Jurkat, Clone E6-1 (cell line): Measurements from ENCODE around the gene RAB3C.
"Not testable (repeated sequence)": the region's sequence is repeated elsewhere in the genome, so short reads cannot be mapped to it uniquely, and the experiment has no call there.

Experiments used
- DNase-seq: peaks from one replicate; pipeline ENCODE4 v3.0.0-alpha.2; 2011; ENCODE audit warnings: low read depth, low spot score
- H3K4me3 ChIP-seq: 2 replicates; pipeline ENCODE4 v1.5.1; 2011; ENCODE audit warnings: mild to moderate bottlenecking, low read length, control low read depth, moderate library complexity

Gene RAB3C

DNA sequence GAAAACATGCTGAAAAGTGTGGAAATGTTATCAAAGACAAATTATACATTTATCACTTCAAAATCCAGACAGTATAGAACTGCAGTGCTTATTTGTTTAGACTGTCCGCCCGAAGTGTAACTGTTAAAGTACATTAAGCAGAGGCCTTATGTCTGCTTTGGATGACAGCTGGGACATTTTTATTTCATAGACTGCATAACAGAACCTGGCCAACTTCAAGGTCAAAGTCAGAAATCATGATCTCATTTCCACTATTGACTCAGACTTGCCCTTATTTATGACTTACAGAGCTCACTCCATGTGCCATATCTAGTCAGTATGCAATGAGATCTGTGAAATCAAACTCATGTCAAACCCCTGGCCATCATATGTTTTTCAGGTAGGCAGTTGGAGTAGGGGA lies 87.7 kb downstream of the RAB3C start:
- H3K4me3 ChIP-seq: no peak overlapping the region
- DNase-seq: no peak

DNA sequence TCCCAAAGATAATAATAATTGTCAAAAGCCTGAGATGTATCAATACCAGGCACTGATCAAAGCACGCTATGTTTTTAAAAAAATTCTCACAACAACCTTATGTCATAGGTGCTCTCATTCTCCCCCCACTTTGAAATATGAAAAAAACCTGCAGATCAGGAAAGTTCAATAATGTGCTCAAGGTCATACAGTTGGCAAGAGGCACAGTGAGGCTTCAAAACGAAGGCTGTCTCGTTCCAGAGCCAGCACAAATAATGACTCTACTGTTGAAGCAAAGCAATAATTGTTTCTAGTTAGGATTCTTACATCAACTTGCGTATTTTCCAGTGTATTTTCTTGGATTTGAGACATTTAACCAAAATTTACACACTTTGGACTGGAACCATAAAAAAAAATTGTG lies 88.3 kb downstream of the RAB3C start:
- no peak for DNase-seq
- no peak overlapping the region for H3K4me3 ChIP-seq

DNA sequence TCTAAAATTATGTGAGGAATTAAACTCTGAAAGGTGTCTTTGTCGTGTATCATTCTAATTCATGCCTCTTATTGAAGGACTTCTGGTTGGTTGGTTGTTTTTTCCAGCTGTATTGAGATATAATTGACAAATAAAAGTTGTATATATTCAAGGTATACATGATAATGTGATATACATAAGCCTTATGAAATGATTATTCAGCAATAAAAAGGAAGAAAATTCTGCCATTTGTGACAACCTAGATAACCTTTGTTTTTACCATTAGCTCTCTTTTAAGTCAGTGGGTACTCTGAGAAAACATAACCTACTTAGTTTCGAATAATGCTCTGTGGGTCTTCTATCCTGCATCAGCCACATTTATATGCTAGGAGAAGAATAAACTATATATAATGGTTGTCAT lies 89.6 kb downstream of the RAB3C start:
- no peak for DNase-seq
- H3K4me3 ChIP-seq: no peak overlapping the region

DNA sequence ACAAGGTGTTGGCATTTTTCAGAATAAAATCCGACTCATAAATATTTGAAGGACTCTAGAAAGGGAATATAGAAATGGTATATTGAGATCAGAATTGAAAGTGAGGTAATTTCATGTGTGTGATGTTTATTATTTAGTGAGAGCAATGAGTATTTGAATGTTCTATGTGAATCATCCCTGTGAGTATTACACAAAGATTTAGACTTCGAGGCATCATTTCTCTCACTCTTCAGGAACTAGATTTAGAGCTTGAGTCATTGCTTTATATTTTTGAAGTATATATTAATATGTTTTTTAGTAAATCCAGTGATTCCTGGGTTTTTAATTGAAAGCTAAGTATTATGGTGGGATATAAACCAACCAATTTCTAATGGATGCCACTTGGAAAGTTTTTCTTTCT lies 91.2 kb downstream of the RAB3C start:
- H3K4me3 ChIP-seq: no peak overlapping the region
- no peak for DNase-seq

DNA sequence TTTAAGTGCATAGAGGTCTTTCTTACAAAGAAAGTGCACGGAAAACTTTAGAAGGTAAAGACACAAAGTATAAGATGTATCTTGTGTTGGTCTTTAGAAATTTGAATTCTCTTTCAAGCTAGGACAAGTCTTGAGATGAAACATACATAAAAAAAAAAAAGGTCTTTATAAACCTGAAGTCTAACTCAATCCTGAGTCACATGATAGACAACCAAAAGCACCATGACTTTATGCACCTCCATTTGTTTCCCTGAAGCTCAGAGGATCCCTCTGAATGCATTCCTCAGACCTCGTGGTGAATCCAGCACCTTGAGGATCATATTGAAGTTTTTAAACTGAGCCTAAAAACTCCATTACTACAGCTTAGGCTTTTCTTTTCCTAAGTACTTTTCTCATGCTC lies 91.8 kb downstream of the RAB3C start:
- DNase-seq: no peak
- H3K4me3 ChIP-seq: no peak overlapping the region

DNA sequence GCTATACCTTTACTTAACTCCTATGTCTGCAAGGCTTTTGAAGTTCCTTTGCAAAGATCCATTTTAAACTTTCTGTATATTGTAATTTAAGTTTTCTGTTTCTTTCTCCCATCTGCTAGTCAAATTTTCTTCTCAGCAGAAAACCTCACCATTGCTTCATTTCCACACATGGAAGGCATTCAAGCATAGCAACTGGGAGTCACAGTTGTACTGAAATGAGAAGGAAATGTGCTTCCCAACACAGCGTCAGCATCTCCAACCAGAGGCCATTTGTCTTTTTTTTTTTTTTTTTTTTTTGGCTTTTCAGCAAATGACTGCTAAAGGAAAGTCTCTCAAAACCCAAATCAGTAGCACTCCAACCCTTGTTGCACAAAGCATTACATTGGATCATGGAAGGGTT lies 92.5 kb downstream of the RAB3C start:
- DNase-seq: no peak
- no peak overlapping the region for H3K4me3 ChIP-seq

DNA sequence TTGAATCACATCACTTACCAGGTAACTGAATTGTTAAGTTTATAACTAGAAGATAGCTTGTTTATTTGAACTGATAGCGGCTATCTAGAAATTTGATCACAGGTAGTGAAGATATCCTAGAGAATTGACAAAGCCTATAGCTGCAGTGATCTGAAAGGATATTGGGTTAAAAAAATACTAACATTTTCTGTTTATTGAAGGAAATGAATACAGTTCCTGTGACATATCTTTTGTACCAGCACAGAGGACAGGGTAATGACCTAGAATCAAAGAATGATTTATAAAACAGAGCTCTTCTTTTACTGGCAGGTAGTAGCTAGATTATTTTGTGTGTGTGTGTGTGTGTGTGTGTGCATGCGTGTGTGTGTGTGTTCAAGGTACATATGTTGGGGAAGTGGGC lies 94.8 kb downstream of the RAB3C start:
- H3K4me3 ChIP-seq: no peak overlapping the region
- no peak for DNase-seq

DNA sequence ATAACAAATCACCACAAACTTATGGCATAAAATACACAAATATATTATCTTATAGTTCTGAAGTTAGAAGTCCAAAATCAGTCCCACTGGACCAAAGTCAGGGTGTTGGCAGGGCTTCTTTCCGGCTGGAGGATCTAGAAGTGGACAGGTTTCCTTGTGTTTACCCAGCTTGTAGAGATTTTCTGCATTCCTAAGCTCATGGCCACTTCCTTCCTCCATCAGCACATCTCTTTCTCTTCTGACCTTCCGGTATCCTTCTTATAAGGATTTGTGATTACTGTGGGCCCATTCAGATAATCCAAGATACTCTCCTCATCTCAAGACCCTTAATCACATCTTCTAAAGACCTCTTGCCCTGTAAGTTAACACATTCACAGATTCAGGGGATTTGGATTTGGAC lies 97.6 kb downstream of the RAB3C start:
- no peak overlapping the region for H3K4me3 ChIP-seq
- no peak for DNase-seq

DNA sequence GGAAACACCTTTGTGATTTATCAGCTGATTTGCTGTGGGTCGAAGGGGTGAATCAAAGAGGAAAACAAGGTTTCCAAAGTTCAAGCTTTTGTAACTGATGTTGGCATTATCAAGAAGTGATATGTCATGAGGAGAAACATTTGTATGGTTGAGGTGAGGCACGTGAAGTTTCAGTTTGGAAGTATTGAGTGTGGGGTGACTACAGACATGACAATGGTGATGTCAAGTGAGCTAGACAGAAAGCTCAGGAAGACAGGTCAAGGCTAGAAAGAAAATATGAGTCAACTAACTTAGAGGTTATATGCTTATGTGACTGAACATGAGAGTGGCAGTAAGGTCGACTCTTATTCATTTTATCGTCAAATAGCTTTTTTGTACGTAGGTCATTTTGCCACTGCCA lies 99.1 kb downstream of the RAB3C start:
- no peak for DNase-seq
- H3K4me3 ChIP-seq: no peak overlapping the region

DNA sequence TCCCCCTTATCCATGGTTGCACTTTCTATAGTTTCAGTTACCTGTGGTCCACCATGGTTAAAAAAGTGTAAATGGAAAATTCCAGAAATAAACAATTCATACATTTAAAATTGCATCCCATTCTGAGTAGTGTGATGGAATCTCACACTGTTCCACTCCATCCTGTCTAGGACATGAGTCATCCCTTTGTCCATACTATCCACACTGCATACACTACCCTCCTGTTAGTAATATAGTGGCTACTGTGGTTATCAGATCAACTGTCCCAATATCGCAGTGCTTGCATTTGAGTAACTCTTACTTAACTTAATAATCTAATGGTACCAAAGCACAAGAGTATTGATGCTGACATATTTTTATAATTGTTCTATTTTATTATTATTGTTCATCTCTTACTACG lies 100.7 kb downstream of the RAB3C start:
- H3K4me3 ChIP-seq: no peak overlapping the region
- no peak for DNase-seq

DNA sequence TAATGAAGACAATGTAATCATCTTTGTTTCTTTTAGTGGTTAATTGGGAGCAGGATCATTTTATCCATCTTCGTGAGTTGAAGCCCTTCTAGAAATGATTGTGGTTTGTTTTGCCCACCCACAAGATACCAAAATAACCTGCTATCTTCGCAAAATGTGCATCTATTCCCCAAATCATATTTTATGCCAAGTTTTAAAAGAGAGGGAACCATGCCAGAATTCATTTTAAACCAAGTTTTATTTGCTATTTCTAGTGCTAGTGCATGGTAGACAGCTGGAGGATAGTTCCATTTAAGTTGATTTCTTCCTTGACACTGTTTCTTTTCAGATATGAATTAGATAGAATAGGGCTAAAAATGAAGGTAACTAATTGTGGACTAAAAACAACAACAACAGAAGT lies 104.2 kb downstream of the RAB3C start:
- H3K4me3 ChIP-seq: no peak overlapping the region
- no peak for DNase-seq

DNA sequence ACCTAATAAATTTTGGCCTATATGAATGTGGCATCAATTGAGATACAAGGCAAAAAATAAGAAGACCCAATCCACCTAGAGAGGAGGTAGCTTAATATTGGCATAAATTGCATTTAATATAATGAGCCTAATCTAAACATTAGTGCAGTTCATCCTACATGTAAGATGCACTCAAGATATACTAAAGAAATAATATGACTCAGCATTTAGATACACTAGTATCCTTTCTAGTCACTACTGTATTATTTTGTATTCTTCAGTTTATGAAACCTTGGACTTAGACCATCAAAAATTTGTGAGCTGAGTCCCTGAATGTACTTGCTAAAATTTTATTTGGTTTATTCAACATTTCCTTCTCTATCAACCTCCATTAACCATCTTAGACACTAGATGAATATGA lies 104.7 kb downstream of the RAB3C start:
- DNase-seq: no peak
- H3K4me3 ChIP-seq: no peak overlapping the region

DNA sequence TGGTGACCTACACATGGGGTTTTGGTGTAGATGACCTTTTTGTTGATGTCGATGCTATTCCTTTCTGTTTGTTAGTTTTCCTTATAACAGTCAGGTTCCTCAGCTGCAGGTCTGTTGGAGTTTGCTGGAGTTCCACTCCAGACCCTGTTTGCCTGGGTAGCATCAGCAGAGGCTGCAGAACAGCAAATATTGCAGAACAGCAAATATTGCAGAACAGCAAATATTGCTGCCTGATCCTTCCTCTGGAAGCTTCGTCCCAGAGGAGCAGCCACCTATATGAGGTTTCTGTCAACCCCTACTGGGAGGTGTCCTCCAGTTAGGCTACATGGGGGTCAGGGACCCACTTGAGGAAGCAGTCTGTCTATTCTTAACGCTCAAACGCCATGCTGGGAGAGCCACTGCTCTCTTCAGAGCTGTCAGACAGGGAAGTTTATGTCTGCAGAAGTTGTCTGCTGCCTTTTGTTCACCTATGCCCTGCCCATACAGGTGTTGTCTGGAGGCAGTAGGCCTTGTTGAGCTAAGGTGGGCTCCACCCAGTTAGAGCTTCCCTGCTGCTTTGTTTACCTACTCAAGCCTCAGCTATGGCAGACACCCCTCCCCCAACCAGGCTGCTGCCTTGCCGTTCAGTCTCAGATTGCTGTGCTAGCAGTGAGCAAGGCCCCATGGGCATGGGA lies 116.3 kb downstream of the RAB3C start:
- not testable (repeated sequence) for DNase-seq, H3K4me3 ChIP-seq

DNA sequence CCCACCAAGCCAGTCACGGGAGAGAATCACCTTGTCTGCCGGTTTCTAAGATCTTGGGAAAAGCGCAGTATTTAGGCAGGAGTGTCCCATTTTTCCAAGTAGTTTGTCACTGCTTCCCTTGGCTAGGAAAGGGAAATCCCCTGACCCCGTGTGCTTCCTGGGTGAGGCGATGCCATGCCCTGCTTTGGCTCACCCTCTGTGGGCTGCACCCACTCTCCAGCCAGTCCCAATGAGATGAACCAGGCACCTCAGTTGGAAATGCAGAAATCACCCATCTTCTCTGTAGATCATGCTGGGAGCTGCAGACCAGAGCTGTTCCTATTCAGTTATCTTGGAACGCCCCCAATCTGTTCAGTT lies 116.9 kb downstream of the RAB3C start:
- no peak overlapping the region for H3K4me3 ChIP-seq
- no peak for DNase-seq

DNA sequence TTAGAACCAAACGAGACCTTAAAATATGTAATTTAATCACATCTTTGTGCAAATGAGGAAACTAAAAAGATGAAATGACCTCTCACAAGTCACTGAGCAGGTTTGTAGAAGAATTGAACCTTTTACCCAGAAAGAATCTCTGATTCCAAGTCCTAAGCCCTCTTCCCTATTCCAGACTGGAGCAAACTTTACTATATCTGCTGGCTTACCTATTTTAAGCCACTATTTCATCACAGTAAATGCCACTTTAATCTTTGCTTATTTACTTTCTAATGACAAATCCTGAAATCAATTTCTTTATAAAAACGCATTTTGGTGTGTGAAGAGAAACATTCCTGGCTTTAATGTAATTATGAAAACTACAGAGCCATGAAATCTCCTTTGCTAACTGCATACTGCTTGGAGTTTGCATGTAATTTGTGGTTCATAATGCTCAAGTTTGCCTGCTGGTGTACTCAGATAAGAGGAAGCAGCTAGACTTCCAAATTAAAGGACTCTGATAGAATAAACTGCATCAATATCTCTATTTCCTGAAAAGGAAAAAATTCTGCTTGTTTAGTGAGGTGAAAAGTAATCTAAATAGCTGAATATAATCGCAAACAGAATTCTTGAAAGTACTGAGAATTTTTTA lies 121.2 kb downstream of the RAB3C start:
- H3K4me3 ChIP-seq: no peak overlapping the region
- no peak for DNase-seq

DNA sequence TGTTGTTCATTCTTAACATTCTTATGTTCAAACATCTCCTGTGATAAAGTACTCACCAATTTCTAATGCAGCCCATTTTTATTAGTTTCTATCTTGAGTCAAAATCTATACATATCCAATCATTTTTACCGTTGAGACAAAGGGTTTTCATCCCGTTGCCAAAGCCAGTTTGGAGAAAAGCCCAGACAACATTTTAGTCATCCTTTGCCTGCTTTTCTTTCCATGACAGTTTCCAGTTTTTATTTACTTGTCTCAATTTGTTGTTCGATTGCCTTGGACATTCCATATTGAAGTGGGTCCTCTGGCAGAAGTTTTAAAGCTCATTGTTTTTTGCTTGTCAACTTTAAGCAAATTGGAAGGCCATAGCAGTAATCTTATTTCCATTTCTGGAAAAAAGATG lies 123.9 kb downstream of the RAB3C start:
- no peak overlapping the region for H3K4me3 ChIP-seq
- DNase-seq: no peak

DNA sequence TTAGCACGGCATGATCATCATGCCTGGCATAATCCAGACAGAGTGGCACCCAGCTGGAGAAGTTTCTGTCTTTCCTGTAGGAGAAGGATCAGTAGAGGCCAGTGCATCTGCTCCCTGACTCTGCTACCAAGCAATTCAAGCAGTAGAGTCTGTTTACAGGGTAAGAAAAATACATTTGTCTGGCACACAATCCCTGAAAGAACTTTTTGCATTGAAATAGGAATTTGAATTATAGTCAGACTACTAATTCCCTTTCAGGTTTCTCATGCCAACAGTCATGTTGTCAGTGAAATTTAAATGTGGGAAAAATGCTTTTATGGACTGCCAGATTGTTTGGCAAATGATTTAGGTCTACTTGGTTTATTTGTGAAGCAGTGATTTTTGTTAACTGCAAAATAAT lies 125.6 kb downstream of the RAB3C start:
- no peak overlapping the region for H3K4me3 ChIP-seq
- DNase-seq: no peak

DNA sequence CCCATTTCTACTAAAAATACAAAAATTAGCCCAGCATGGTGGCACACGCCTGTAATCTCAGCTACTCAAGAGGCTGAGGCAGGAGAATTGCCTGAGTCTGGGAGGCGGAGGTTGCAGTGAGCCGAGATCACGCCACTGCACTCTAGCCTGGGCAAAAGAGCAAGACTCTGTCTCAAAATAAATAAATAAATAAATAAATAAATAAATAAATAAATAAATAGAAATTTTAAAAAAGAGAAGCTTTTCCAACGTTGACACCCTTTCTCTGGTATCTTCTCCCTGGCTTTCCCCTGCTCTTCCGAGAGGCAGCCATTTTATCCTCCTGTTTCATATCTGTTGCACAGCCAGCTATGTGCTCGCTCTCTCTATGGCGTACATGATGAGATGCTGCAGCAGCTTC lies 127.5 kb downstream of the RAB3C start:
- not testable (repeated sequence) for H3K4me3 ChIP-seq

DNA sequence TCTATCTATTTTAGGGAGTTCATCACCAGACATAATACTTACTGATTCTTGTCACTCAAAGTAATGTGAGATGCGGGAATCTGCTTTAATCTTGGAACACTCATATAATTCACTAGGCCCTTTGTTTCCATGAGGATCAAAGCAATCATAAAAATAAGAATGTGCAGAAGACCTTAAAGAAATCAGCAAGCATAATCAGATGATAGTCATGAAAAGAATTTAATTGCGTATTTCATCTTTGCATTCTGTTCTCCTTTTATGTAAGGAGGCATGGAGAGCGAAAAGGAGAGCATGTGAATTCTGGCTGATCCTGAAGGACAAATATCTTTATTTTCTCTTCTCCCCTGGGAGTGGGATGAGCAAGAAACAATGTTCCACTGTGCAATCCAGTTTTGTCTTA lies 128.0 kb downstream of the RAB3C start:
- H3K4me3 ChIP-seq: no peak overlapping the region
- no peak for DNase-seq

More for the DNA sequence above, 127.5 kb downstream of the RAB3C start:
- DNase-seq: not testable (repeated sequence)

DNA sequence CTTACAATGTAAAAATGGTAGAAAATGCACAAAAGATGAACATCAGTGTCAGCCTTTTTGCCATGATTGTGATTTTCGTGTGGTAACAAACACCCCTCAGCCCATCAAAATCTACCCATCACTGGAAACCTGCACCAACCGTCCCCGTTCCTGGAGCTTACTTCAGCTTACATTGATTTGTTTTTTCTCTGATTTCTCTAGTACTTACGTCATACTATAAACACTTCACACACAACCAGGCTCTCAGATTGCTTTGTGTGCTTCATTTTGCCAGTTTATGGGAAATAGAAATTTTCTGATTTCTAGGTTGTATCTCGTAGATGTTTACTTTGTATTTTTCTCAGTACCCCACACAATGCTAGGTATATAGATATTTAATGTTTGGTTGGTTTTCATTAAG lies 129.1 kb downstream of the RAB3C start:
- DNase-seq: no peak
- no peak overlapping the region for H3K4me3 ChIP-seq

DNA sequence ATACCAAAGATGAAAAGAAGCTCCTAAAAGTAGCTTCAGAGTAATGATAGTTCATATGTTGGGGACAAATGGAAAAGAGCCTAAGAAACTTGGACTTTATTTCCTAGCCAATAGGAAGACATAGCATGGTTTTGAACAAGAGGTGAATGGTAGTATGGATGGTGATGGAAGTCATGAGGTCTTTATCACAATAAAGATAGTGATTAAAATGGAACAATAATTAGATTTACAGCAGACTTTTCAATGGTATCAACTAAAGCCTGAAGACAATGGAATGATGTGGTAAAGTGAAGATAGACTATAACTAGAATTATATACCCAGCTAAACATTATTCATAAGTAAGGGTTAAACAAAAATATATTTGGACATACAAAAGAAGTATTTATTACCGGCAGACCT lies 131.2 kb downstream of the RAB3C start:
- DNase-seq: no peak

More for the DNA sequence above, 131.2 kb downstream of the RAB3C start:
- no peak overlapping the region for H3K4me3 ChIP-seq
